Measurements from ENCODE around the gene ESRRG.

DNA sequence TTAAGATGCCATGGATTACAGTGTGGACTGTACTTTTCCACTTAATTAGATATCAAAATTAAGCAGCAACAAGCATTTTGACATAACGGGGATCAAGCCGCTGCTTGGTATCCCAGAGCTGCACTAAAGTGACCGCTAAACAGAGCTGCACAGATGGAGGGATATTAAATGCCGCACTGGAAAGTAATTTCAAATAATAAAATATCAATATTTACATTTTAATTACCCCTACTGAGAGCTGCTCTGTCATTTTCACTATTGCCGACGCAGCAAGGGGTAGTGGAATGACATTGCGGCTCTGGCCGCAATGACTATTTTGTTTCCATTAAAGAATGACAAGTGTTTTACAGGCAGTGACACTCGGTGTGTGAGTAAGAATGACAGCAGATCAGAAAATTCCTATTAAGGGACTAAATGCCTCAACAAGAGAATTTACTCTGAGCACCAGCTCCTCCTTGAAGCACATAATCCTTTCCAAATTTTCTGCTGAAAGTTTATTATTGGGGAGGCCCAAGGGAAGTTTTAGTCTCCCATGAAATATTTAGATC, 190.9 kb downstream of the ESRRG start:
- no peak for TF ChIP-seq EZH2phosphoT487 (IDR thresholded peaks at IDR 0.05; ENCODE audit: low read length)
- TF ChIP-seq, protein P1, sequence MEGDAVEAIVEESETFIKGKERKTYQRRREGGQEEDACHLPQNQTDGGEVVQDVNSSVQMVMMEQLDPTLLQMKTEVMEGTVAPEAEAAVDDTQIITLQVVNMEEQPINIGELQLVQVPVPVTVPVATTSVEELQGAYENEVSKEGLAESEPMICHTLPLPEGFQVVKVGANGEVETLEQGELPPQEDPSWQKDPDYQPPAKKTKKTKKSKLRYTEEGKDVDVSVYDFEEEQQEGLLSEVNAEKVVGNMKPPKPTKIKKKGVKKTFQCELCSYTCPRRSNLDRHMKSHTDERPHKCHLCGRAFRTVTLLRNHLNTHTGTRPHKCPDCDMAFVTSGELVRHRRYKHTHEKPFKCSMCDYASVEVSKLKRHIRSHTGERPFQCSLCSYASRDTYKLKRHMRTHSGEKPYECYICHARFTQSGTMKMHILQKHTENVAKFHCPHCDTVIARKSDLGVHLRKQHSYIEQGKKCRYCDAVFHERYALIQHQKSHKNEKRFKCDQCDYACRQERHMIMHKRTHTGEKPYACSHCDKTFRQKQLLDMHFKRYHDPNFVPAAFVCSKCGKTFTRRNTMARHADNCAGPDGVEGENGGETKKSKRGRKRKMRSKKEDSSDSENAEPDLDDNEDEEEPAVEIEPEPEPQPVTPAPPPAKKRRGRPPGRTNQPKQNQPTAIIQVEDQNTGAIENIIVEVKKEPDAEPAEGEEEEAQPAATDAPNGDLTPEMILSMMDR (IDR thresholded peaks at IDR 0.05; ENCODE audit: low read length): no peak
- no peak for TF ChIP-seq EZH2 (optimal IDR thresholded peaks at IDR 0.05; ENCODE audit: low read depth, low read length)

Data from MM.1S (cell line).